DND-41 (cell line): ENCODE measurements around the gene ATXN2.

Experiments used
- EZH2 ChIP-seq: IDR thresholded peaks from 3 replicates; pipeline ENCODE4 v1.6.1; 2012; ENCODE audit warnings: borderline replicate concordance, low read depth, mild to moderate bottlenecking, moderate library complexity, low read length, inconsistent platforms; ENCODE audit not compliant: severe bottlenecking
- TF ChIP-seq, protein P1 (sequence below): IDR thresholded peaks from 2 replicates; pipeline ENCODE4 v1.5.1; 2012; ENCODE audit warnings: borderline replicate concordance, low read length, moderate library complexity, mild to moderate bottlenecking; ENCODE audit not compliant: poor library complexity, severe bottlenecking; ENCODE audit errors: extremely low read depth

DNA sequence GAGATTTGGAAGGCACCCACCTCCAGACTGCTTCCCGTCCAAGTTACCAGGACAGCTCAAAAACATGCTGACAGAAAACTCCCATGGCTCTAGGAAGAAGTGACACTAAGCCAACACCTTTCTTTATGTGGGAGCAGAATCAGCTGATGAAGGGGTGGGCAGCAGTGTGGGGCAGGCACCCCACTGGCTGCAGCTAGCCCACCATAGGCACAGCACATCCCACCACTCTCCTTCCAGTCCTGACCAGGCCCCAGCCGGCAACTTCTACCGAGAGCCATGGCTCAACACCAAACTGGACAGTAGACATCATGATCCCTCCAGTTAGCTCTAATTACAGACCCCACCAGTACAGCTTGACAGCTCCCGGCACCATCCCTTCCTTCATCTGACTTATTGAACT is 148.4 kb downstream of the ATXN2 start:
- TF ChIP-seq, protein P1, sequence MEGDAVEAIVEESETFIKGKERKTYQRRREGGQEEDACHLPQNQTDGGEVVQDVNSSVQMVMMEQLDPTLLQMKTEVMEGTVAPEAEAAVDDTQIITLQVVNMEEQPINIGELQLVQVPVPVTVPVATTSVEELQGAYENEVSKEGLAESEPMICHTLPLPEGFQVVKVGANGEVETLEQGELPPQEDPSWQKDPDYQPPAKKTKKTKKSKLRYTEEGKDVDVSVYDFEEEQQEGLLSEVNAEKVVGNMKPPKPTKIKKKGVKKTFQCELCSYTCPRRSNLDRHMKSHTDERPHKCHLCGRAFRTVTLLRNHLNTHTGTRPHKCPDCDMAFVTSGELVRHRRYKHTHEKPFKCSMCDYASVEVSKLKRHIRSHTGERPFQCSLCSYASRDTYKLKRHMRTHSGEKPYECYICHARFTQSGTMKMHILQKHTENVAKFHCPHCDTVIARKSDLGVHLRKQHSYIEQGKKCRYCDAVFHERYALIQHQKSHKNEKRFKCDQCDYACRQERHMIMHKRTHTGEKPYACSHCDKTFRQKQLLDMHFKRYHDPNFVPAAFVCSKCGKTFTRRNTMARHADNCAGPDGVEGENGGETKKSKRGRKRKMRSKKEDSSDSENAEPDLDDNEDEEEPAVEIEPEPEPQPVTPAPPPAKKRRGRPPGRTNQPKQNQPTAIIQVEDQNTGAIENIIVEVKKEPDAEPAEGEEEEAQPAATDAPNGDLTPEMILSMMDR, result no peak
- TF ChIP-seq EZH2, result no peak
